Measurements from ENCODE around the gene ENKD1. TPM values are rescaled to one million over a fixed set of nuclear protein-coding genes. Genes with fewer than 3 reads are reported as not detected.
A peak's percentile ranks its signal among the peaks of the same experiment; 100 is the strongest.

The ENKD1 gene
- total RNA-seq, 1 donor from 2014 or later = 19.4 TPM

- no peaks in the 10 kb centered on the region for H3K36me3 ChIP-seq
- no peak for TF ChIP-seq CTCF (IDR thresholded peaks at IDR 0.05)
- H3K27me3 ChIP-seq (ENCODE audit: low read depth) = no peaks in the 10 kb centered on the region
- no peak for DNase-seq
- ATAC-seq = no peak
- no peak overlapping the region for H3K27ac ChIP-seq
- no peak overlapping the region for H3K4me3 ChIP-seq
- intact Hi-C loops (cut with DNase I) = no loop called here
- no peaks in the 10 kb centered on the region for H3K4me1 ChIP-seq
- H3K9me3 ChIP-seq = no peaks in the 10 kb centered on the region
These were observed 42.5 kb upstream of the ENKD1 start for GRCh38 chr16:67709050-67709449.

- H3K27ac ChIP-seq = no peak overlapping the region
- no peak for TF ChIP-seq CTCF (IDR thresholded peaks at IDR 0.05)
- DNase-seq (no peak), ATAC-seq (peak; percentile 37 to 55)
- H3K27me3 ChIP-seq (ENCODE audit: low read depth) = no peaks in the 10 kb centered on the region
- intact Hi-C loops (cut with DNase I) = no loop called here
- H3K36me3 ChIP-seq = no peaks in the 10 kb centered on the region
- no peaks in the 10 kb centered on the region for H3K9me3 ChIP-seq
- H3K4me1 ChIP-seq = no peaks in the 10 kb centered on the region
- no peak overlapping the region for H3K4me3 ChIP-seq
These were observed 41.8 kb upstream of the ENKD1 start for GRCh38 chr16:67708368-67708771.

GRCh38 chr16:67707790-67708189 lies 41.2 kb upstream of the ENKD1 start:
- intact Hi-C loops (cut with DNase I) = no loop called here
- ATAC-seq (no peak), DNase-seq (no peak)
- Histone ChIP-seq H3K4me1 (no peaks in the 10 kb centered on the region), H3K4me3 (no peak overlapping the region), H3K27me3 (ENCODE audit: low read depth) (no peaks in the 10 kb centered on the region), H3K27ac (no peak overlapping the region), H3K36me3 (no peaks in the 10 kb centered on the region), H3K9me3 (no peaks in the 10 kb centered on the region)
- TF ChIP-seq CTCF (IDR thresholded peaks at IDR 0.05) = no peak

GRCh38 chr16:67707210-67707609 lies 40.7 kb upstream of the ENKD1 start:
- intact Hi-C loops (cut with DNase I) = no loop called here
- H3K27me3 ChIP-seq (ENCODE audit: low read depth) = no peaks in the 10 kb centered on the region
- H3K36me3 ChIP-seq = no peaks in the 10 kb centered on the region
- no peak overlapping the region for H3K27ac ChIP-seq
- ATAC-seq (no peak), DNase-seq (no peak)
- H3K4me3 ChIP-seq = no peak overlapping the region
- no peak for TF ChIP-seq CTCF (IDR thresholded peaks at IDR 0.05)
- no peaks in the 10 kb centered on the region for H3K4me1 ChIP-seq
- no peaks in the 10 kb centered on the region for H3K9me3 ChIP-seq

GRCh38 chr16:67704110-67704509 lies 37.6 kb upstream of the ENKD1 start:
- Histone ChIP-seq H3K27ac (no peak overlapping the region), H3K4me3 (no peak overlapping the region), H3K27me3 (ENCODE audit: low read depth) (no peaks in the 10 kb centered on the region), H3K36me3 (no peaks in the 10 kb centered on the region), H3K9me3 (peaks cover 4% of the 10 kb centered on the region), H3K4me1 (no peaks in the 10 kb centered on the region)
- TF ChIP-seq CTCF (IDR thresholded peaks at IDR 0.05) = no peak
- ATAC-seq (no peak), DNase-seq (no peak)
- intact Hi-C loops (cut with DNase I) = no loop called here

- H3K4me3 ChIP-seq = no peak overlapping the region
- H3K27ac ChIP-seq = no peak overlapping the region
- H3K36me3 ChIP-seq = no peaks in the 10 kb centered on the region
- no peak for TF ChIP-seq CTCF (IDR thresholded peaks at IDR 0.05)
- no peaks in the 10 kb centered on the region for H3K27me3 ChIP-seq (ENCODE audit: low read depth)
- H3K9me3 ChIP-seq = peaks cover 6% of the 10 kb centered on the region
- DNase-seq (no peak), ATAC-seq (no peak)
- intact Hi-C loops (cut with DNase I) = no loop called here
- no peaks in the 10 kb centered on the region for H3K4me1 ChIP-seq
These were observed 37.1 kb upstream of the ENKD1 start for GRCh38 chr16:67703626-67704025.
